ENCODE data around the gene OR52E2. TPM values are rescaled to one million over a fixed set of nuclear protein-coding genes. Genes with fewer than 3 reads are reported as not detected.

The OR52E2 gene
- total RNA-seq, 1 experiment from 2014 or later, result not detected

DNA sequence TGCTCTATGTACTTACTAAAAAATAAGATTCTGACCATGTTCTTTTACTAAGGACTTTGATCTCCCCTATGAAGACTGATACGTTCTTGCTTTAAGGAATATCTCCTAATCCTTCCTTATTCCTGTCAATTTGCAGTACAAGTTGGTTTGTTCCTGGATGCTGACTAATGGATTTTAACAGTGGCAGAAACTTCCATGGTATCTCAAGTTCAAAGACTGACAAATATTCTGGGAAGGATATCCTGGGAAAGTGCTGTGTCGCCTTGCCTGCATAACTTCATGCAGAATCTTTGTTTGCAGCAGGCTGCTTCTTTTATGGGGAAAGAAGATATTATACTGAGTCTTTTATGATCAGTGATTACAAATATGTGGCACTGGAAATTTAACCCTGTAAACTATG is 21.5 kb downstream of the OR52E2 start:
- Mint-ChIP-seq H3K4me1 (no peaks in the 10 kb centered on the region), H3K27me3 (ENCODE audit: low read depth) (no peaks in the 10 kb centered on the region), H3K9me3 (no peaks in the 10 kb centered on the region; a peak in 1 of 5 replicates), H3K36me3 (ENCODE audit: insufficient read depth in 1 of 3, low read depth in 3 of 3) (no peaks in the 10 kb centered on the region), H3K4me3 (no peak overlapping the region), H3K27ac (no peak overlapping the region)
- H4K5ac ChIP-seq (ENCODE audit: insufficient read length, low read depth, low read length), result no peak overlapping the region
- H3K9me3 ChIP-seq (ENCODE audit: control insufficient read depth, low read depth, low read length), result no peaks in the 10 kb centered on the region
- no peak overlapping the region for H3K18ac ChIP-seq (ENCODE audit: insufficient read length, low read depth, low read length)
- no peak for DNase-seq
- H4K91ac ChIP-seq (ENCODE audit: insufficient read length, low read depth, low read length), result no peak overlapping the region
- H3K27me3 ChIP-seq (ENCODE audit: insufficient read depth, low read length), result no peaks in the 10 kb centered on the region
- no CpG with 5 or more reads among the region's 2 CpGs for WGBS (ENCODE audit: extremely low coverage, insufficient read length, low lambda C conversion rate)
- H4K20me1 ChIP-seq (ENCODE audit: control insufficient read depth, insufficient read depth, insufficient read length), result no peaks in the 10 kb centered on the region
- H3K27ac ChIP-seq (ENCODE audit: insufficient read length, low read depth, low read length), result no peak overlapping the region
- H3K56ac ChIP-seq (ENCODE audit: insufficient read length, low read depth, low read length), result no peak overlapping the region
- no peak overlapping the region for H3K9ac ChIP-seq (ENCODE audit: extremely low read depth, insufficient read length, low read length)
- H2BK15ac ChIP-seq (ENCODE audit: low read depth, low read length), result no peak overlapping the region
- no peak overlapping the region for H3K23ac ChIP-seq (ENCODE audit: insufficient read length, low read depth, low read length)
- H3K4ac ChIP-seq (ENCODE audit: low read depth, low read length), result no peak overlapping the region
- H3K4me1 ChIP-seq (ENCODE audit: insufficient read depth, low read length), result no peaks in the 10 kb centered on the region
- H3K23me2 ChIP-seq (ENCODE audit: insufficient read length, low read depth, low read length, poor library complexity, severe bottlenecking), result no peaks in the 10 kb centered on the region
- no peak overlapping the region for H2BK12ac ChIP-seq (ENCODE audit: insufficient read length, low read depth, low read length)
- H3K4me2 ChIP-seq (ENCODE audit: insufficient read depth, insufficient read length, low read length), result no peak overlapping the region
- no peak overlapping the region for H4K8ac ChIP-seq (replicated peaks; ENCODE audit: insufficient read length, low read depth, low read length)
- no peak overlapping the region for H2AK5ac ChIP-seq (ENCODE audit: insufficient read length, low read length)
- no peak for TF ChIP-seq CTCF (conservative IDR thresholded peaks at IDR 0.05)
- H3K79me2 ChIP-seq (ENCODE audit: insufficient read depth, low read length), result no peaks in the 10 kb centered on the region
- H3K79me1 ChIP-seq (ENCODE audit: insufficient read depth, low read depth, low read length, poor library complexity, severe bottlenecking), result no peaks in the 10 kb centered on the region
- no peak overlapping the region for H3K14ac ChIP-seq (ENCODE audit: insufficient read depth, low read length)
- no peak overlapping the region for H2BK120ac ChIP-seq (ENCODE audit: low read depth, low read length, poor library complexity, severe bottlenecking)
- H2BK5ac ChIP-seq (ENCODE audit: insufficient read length, low read length), result no peak overlapping the region
- H2BK20ac ChIP-seq (ENCODE audit: low read depth, low read length, poor library complexity, severe bottlenecking), result no peak overlapping the region
- no peak overlapping the region for H2AFZ ChIP-seq (ENCODE audit: low read length)
- no peak overlapping the region for H3T11ph ChIP-seq (ENCODE audit: low read length)

Data from H9 (cell line).